CD14-positive monocyte (primary cell): ENCODE measurements around the gene GNAI1. TPM values are rescaled to one million over a fixed set of nuclear protein-coding genes. Genes with fewer than 3 reads are reported as not detected.

ENCODE experiments used
- DNase-seq, 3 donors: peaks; one replicate each; pipeline ENCODE4 v3.0.0-alpha.2; 2011 to 2022
- H2AFZ ChIP-seq: 2 replicates; pipeline ENCODE4 v1.6.0; 2012; ENCODE audit warnings: mild to moderate bottlenecking, low read depth, low read length, inconsistent platforms; ENCODE audit not compliant: insufficient read depth, poor library complexity, severe bottlenecking
- H3K27ac ChIP-seq, 2 donors: 1 replicate in 1 of 2; 2 replicates in 1 of 2; pipeline ENCODE4 v1.5.1; 2012 to 2013; ENCODE audit warnings: low read length in 2 of 2, control low read depth in 1 of 2, inconsistent platforms in 1 of 2, low read depth in 1 of 2, mild to moderate bottlenecking in 1 of 2
- H3K27me3 ChIP-seq, 2 donors: one replicate each; pipeline versions ENCODE4 v1.6.0 to v1.6.1; 2011 to 2013; ENCODE audit warnings: low read length in 2 of 2; ENCODE audit not compliant: control insufficient read depth in 2 of 2, insufficient read depth in 2 of 2
- H3K36me3 ChIP-seq, 2 donors: replicated peaks in 1 of 2; 1 replicate in 1 of 2; 2 replicates in 1 of 2; pipeline versions ENCODE4 v1.5.1 to v1.6.1; 2012 to 2013; ENCODE audit warnings: low read length in 2 of 2, control low read depth in 1 of 2, inconsistent platforms in 1 of 2, mild to moderate bottlenecking in 1 of 2; ENCODE audit not compliant: insufficient read depth in 2 of 2, control insufficient read depth in 1 of 2
- H3K4me1 ChIP-seq, 2 donors: 1 replicate in 1 of 2; 2 replicates in 1 of 2; pipeline versions ENCODE4 v1.5.1 to v1.6.1; 2012 to 2013; ENCODE audit warnings: low read length in 2 of 2, control low read depth in 1 of 2, inconsistent platforms in 1 of 2, mild to moderate bottlenecking in 1 of 2, moderate library complexity in 1 of 2; ENCODE audit not compliant: insufficient read depth in 2 of 2, control insufficient read depth in 1 of 2
- H3K4me2 ChIP-seq: replicated peaks from 2 replicates; pipeline ENCODE3; 2012; ENCODE audit warnings: low read length, moderate library complexity, mild to moderate bottlenecking; ENCODE audit not compliant: poor library complexity, severe bottlenecking; ENCODE audit errors: extremely low read depth
- H3K4me3 ChIP-seq, 3 experiments: fragments of 200-600 bp in 1 of 3; sonication (generic) in 1 of 3; replicated peaks in 1 of 3; 1 replicate in 2 of 3; 2 replicates in 1 of 3; pipeline ENCODE4 v1.5.1; 2011 to 2013; ENCODE audit warnings: low read length in 3 of 3, mild to moderate bottlenecking in 3 of 3, control low read depth in 2 of 3, low read depth in 2 of 3, inconsistent platforms in 1 of 3, moderate library complexity in 1 of 3
- H3K79me2 ChIP-seq: 2 replicates; pipeline ENCODE4 v1.6.0; 2012; ENCODE audit warnings: mild to moderate bottlenecking, control low read depth, inconsistent platforms, low read length, moderate library complexity; ENCODE audit not compliant: insufficient read depth
- H3K9ac ChIP-seq: 2 replicates; pipeline ENCODE4 v1.6.0; 2017; ENCODE audit warnings: low read length, mild to moderate bottlenecking; ENCODE audit not compliant: insufficient read depth, poor library complexity, severe bottlenecking
- H3K9me3 ChIP-seq, 2 donors: replicated peaks in 1 of 2; 1 replicate in 1 of 2; 2 replicates in 1 of 2; pipeline versions ENCODE4 v1.5.1 to v1.6.1; 2012 to 2013; ENCODE audit warnings: low read length in 2 of 2, control low read depth in 1 of 2; ENCODE audit not compliant: control insufficient read depth in 1 of 2, insufficient read depth in 1 of 2
- H4K20me1 ChIP-seq: 2 replicates; pipeline ENCODE4 v1.6.0; 2012; ENCODE audit warnings: mild to moderate bottlenecking, low read length, control low read depth, moderate library complexity; ENCODE audit not compliant: insufficient read depth
- H3K27ac Mint-ChIP-seq, 7 donors: one replicate each; pipeline ENCODE4 v1.8.0; 2020; ENCODE audit warnings: mild to moderate bottlenecking in 7 of 7, mixed read lengths in 7 of 7, moderate library complexity in 6 of 7, inconsistent platforms in 2 of 7
- H3K27me3 Mint-ChIP-seq, 3 donors: one replicate each; pipeline ENCODE4 v1.8.0; 2021 to 2022; ENCODE audit warnings: low read depth in 3 of 3, mild to moderate bottlenecking in 3 of 3, mixed read lengths in 3 of 3, moderate library complexity in 3 of 3, inconsistent platforms in 1 of 3
- H3K36me3 Mint-ChIP-seq, 2 donors: one replicate each; pipeline ENCODE4 v1.8.0; 2020; ENCODE audit warnings: mixed read lengths in 2 of 2, inconsistent platforms in 1 of 2, mild to moderate bottlenecking in 1 of 2
- H3K4me1 Mint-ChIP-seq: one replicate; pipeline ENCODE4 v1.8.0; 2020; ENCODE audit warnings: mild to moderate bottlenecking, mixed read lengths
- H3K4me3 Mint-ChIP-seq, 2 donors: one replicate each; pipeline ENCODE4 v1.8.0; 2020; ENCODE audit warnings: mild to moderate bottlenecking in 2 of 2, mixed read lengths in 2 of 2, moderate library complexity in 1 of 2
- H3K9me3 Mint-ChIP-seq, 7 donors: one replicate each; pipeline ENCODE4 v1.8.0; 2020 to 2022; ENCODE audit warnings: mixed read lengths in 7 of 7, mild to moderate bottlenecking in 6 of 7, moderate library complexity in 6 of 7, inconsistent platforms in 2 of 7
- WGBS: methylation state at CpG from one replicate; pipeline ENCODE4 v1.1.5; 2013; ENCODE audit warnings: missing lambda C conversion rate; ENCODE audit not compliant: insufficient coverage; 5-methylcytosine and 5-hydroxymethylcytosine counted together
- intact Hi-C, 2 donors: fragments of 100-400 bp; cut with micrococcal nuclease; formaldehyde crosslinking; loops; one replicate each; pipeline versions ENCODE4 v1.15.0 to v1.15.1; 2023
- polyA plus RNA-seq, 3 donors: library from polyadenylated mRNA; depleted of rRNA in 1 of 3; unstranded in 2 of 3; stranded (reverse) in 1 of 3; fragments of 300-500 nt in 2 of 3; fragments of >200 nt in 1 of 3; fragmentation: Illumina TruSeq in 2 of 3; gene quantifications; 1 replicate in 2 of 3; 2 replicates in 1 of 3; pipeline ENCODE4 v1.2.3, GENCODE V29; 2012 to 2021
- TF ChIP-seq, protein P1 (sequence below): fragments of 200-600 bp; IDR thresholded peaks from one replicate; pipeline ENCODE4 v1.8.0; 2022; ENCODE audit warnings: antibody characterized with exemption, mild to moderate bottlenecking

Gene GNAI1
- polyA plus RNA-seq, 3 donors = 0.72 to 1.0 (median 0.79) TPM

DNA sequence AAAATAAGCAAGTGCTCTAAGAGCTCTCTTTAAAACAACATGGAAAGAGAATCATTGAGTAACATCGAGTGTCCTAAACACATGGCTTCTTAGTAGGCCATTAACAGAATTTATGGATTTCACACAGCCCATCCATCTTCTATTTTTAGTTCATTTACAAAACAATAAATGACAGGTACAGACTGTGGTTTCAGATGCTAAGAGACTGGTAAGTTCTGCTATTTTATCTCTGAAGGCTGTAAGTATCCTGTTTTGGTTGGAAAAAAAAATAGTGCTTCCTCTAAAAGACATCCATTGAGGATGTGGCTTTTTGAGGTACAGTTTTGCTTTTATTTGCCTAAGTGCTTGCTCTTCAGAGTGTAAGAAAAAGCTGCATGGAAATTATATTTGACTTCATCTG is 27.4 kb upstream of the GNAI1 start:
- no peaks in the 10 kb centered on the region for H3K27me3 ChIP-seq
- Mint-ChIP-seq H3K27me3 (peaks cover 0 to 1% (median 1%) of the 10 kb centered on the region in 3 donors), H3K4me3 (no peak overlapping the region), H3K9me3 (peaks cover 0 to 5% (median 2%) of the 10 kb centered on the region in 7 donors), H3K27ac (no peak overlapping the region), H3K4me1 (peaks cover 26% of the 10 kb centered on the region), H3K36me3 (no peaks in the 10 kb centered on the region)
- no peaks in the 10 kb centered on the region for H3K36me3 ChIP-seq
- intact Hi-C loops = no loop called here
- H3K9me3 ChIP-seq = no peaks in the 10 kb centered on the region
- H3K4me2 ChIP-seq = no peak overlapping the region
- H2AFZ ChIP-seq = no peak overlapping the region
- no CpG with 5 or more reads among the region's 1 CpG for WGBS
- no peaks in the 10 kb centered on the region for H4K20me1 ChIP-seq
- DNase-seq = peak in 1 of 3 donors; percentile 13
- H3K9ac ChIP-seq = no peak overlapping the region
- H3K4me3 ChIP-seq = no peak overlapping the region
- peaks cover 22 to 25% of the 10 kb centered on the region in 2 donors for H3K4me1 ChIP-seq
- no peaks in the 10 kb centered on the region for H3K79me2 ChIP-seq
- H3K27ac ChIP-seq = peak overlapping the region in 1 of 2 donors; percentile 56
- TF ChIP-seq, protein P1, sequence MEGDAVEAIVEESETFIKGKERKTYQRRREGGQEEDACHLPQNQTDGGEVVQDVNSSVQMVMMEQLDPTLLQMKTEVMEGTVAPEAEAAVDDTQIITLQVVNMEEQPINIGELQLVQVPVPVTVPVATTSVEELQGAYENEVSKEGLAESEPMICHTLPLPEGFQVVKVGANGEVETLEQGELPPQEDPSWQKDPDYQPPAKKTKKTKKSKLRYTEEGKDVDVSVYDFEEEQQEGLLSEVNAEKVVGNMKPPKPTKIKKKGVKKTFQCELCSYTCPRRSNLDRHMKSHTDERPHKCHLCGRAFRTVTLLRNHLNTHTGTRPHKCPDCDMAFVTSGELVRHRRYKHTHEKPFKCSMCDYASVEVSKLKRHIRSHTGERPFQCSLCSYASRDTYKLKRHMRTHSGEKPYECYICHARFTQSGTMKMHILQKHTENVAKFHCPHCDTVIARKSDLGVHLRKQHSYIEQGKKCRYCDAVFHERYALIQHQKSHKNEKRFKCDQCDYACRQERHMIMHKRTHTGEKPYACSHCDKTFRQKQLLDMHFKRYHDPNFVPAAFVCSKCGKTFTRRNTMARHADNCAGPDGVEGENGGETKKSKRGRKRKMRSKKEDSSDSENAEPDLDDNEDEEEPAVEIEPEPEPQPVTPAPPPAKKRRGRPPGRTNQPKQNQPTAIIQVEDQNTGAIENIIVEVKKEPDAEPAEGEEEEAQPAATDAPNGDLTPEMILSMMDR = no peak

DNA sequence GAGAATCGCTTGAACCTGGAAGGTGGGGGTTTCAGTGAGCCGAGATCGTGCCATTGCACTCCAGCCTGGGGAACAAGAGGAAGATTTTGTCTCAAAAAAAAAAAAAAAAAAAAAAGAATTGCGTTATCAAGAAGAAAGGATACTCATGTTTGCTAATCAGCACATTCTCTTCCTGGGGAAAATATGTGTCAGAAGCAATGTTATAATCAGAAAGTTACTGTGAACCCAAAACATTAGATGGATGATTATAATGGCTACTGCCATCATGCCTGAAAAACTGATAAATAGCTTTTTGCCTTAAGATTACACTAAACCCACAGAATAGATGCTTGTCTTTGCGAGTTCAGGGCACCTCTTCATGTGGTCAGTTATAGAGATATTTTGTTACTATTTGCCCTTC is 24.3 kb upstream of the GNAI1 start:
- H3K4me1 Mint-ChIP-seq = peaks cover 30% of the 10 kb centered on the region
- H3K27me3 Mint-ChIP-seq = peaks cover 0 to 7% (median 3%) of the 10 kb centered on the region in 3 donors
- WGBS = 100% methylated on average over 1 of the region's 5 CpGs
- no peaks in the 10 kb centered on the region for H3K27me3 ChIP-seq
- no peak overlapping the region for H3K9ac ChIP-seq
- H3K36me3 Mint-ChIP-seq = no peaks in the 10 kb centered on the region
- no peaks in the 10 kb centered on the region for H3K9me3 ChIP-seq
- TF ChIP-seq, protein P1 = no peak
- H3K4me3 Mint-ChIP-seq = no peak overlapping the region
- peaks cover 19 to 22% of the 10 kb centered on the region in 2 donors for H3K4me1 ChIP-seq
- no peak overlapping the region for H3K27ac ChIP-seq
- H3K9me3 Mint-ChIP-seq = peaks cover 0 to 2% (median 0%) of the 10 kb centered on the region in 7 donors
- no peaks in the 10 kb centered on the region for H3K36me3 ChIP-seq
- no peak overlapping the region for H3K4me3 ChIP-seq
- H4K20me1 ChIP-seq = no peaks in the 10 kb centered on the region
- intact Hi-C loops = no loop called here
- H3K79me2 ChIP-seq = no peaks in the 10 kb centered on the region
- DNase-seq = no peak
- H3K27ac Mint-ChIP-seq = no peak overlapping the region
- no peak overlapping the region for H3K4me2 ChIP-seq
- H2AFZ ChIP-seq = no peak overlapping the region
